ENCODE measurements around the gene TCF20. TPM values are rescaled to one million over a fixed set of nuclear protein-coding genes. Genes with fewer than 3 reads are reported as not detected.

The TCF20 gene
- total and polyA plus RNA-seq, 4 donors: 1.0 to 15.8 (median 9.4) TPM

GRCh38 chr22:42272431-42272999 is 2.1 kb upstream of the TCF20 start:
- no peak for DNase-seq (ENCODE audit: low spot score)
- no peak overlapping the region for H3K9ac ChIP-seq (ENCODE audit: low read depth in 1 of 2, low read length in 2 of 2)
- no peaks in the 10 kb centered on the region for H3K9me3 ChIP-seq (ENCODE audit: control insufficient read depth in 4 of 4, low read length in 3 of 4)
- H3K4me1 ChIP-seq (ENCODE audit: control insufficient read depth in 4 of 4, insufficient read depth in 4 of 4, low read length in 3 of 4): peaks cover 7 to 18% (median 13%) of the 10 kb centered on the region in 4 donors
- no peak overlapping the region for H3K4me3 ChIP-seq (ENCODE audit: low read depth in 1 of 3, low read length in 3 of 3)
- WGBS: 91% methylated on average over 10 of the region's 10 CpGs
- TF ChIP-seq FOXA1 (IDR thresholded peaks at IDR 0.05) (no peak), TAF1 (conservative IDR thresholded peaks at IDR 0.05) (no peak), ZBTB33 (IDR thresholded peaks at IDR 0.05) (no peak), CTCF (IDR thresholded peaks at IDR 0.05; ENCODE audit: low read depth, low read length, missing input control) (no peak), YY1 (IDR thresholded peaks at IDR 0.05) (no peak), HNF4A (conservative IDR thresholded peaks at IDR 0.05) (no peak), REST (IDR thresholded peaks at IDR 0.05) (no peak)
- H3K27me3 ChIP-seq (ENCODE audit: control insufficient read depth in 4 of 4, insufficient read depth in 4 of 4, low read length in 3 of 4): no peaks in the 10 kb centered on the region
- H3K36me3 ChIP-seq (ENCODE audit: control insufficient read depth in 4 of 4, insufficient read depth in 3 of 4, low read depth in 1 of 4, low read length in 3 of 4): no peaks in the 10 kb centered on the region
- H3K27ac ChIP-seq (ENCODE audit: low read depth in 1 of 2, low read length in 2 of 2): no peak overlapping the region

- H3K36me3 ChIP-seq (ENCODE audit: control insufficient read depth in 4 of 4, insufficient read depth in 3 of 4, low read depth in 1 of 4, low read length in 3 of 4): no peaks in the 10 kb centered on the region
- DNase-seq (ENCODE audit: low spot score): no peak
- H3K27me3 ChIP-seq (ENCODE audit: control insufficient read depth in 4 of 4, insufficient read depth in 4 of 4, low read length in 3 of 4): no peaks in the 10 kb centered on the region
- no peak overlapping the region for H3K4me3 ChIP-seq (ENCODE audit: low read depth in 1 of 3, low read length in 3 of 3)
- H3K9me3 ChIP-seq (ENCODE audit: control insufficient read depth in 4 of 4, low read length in 3 of 4): no peaks in the 10 kb centered on the region
- H3K27ac ChIP-seq (ENCODE audit: low read depth in 1 of 2, low read length in 2 of 2): no peak overlapping the region
- H3K9ac ChIP-seq (ENCODE audit: low read depth in 1 of 2, low read length in 2 of 2): no peak overlapping the region
- peaks cover 7 to 22% (median 13%) of the 10 kb centered on the region in 4 donors for H3K4me1 ChIP-seq (ENCODE audit: control insufficient read depth in 4 of 4, insufficient read depth in 4 of 4, low read length in 3 of 4)
- 80% methylated on average over 2 of the region's 2 CpGs for WGBS
- TF ChIP-seq HNF4A (conservative IDR thresholded peaks at IDR 0.05) (no peak), JUND (IDR thresholded peaks at IDR 0.05) (no peak), ZBTB33 (IDR thresholded peaks at IDR 0.05) (no peak), FOXA2 (IDR thresholded peaks at IDR 0.05) (no peak), ATF3 (IDR thresholded peaks at IDR 0.05) (no peak)
Observed at GRCh38 chr22:42271906-42272305, 1.5 kb upstream of the TCF20 start.

All from liver (tissue), 9 donors.